KMS-11 (cell line): ENCODE measurements around the gene FLNB.

Experiments used
- H2AFZ ChIP-seq: fragments of 200-600 bp; sonication (generic); 2 replicates; pipeline ENCODE4 v1.6.1; 2016; ENCODE audit warnings: antibody characterized with exemption, mixed run types, low read depth
- H3K27ac ChIP-seq: fragments of 200-600 bp; sonication (generic); 2 replicates; pipeline ENCODE4 v1.6.1; 2016; ENCODE audit warnings: mild to moderate bottlenecking, mixed run types
- H3K27me3 ChIP-seq: fragments of 200-600 bp; sonication (generic); 2 replicates; pipeline ENCODE4 v1.6.1; 2017; ENCODE audit warnings: mild to moderate bottlenecking, low read depth, mixed run types, moderate library complexity; ENCODE audit not compliant: insufficient read depth
- H3K36me3 ChIP-seq: fragments of 200-600 bp; sonication (generic); 2 replicates; pipeline ENCODE4 v1.6.1; 2017; ENCODE audit warnings: mild to moderate bottlenecking, mixed run types; ENCODE audit not compliant: insufficient read depth
- H3K4me1 ChIP-seq: fragments of 200-600 bp; sonication (generic); 2 replicates; pipeline ENCODE4 v1.6.1; 2016; ENCODE audit warnings: mild to moderate bottlenecking, low read depth, mixed run types; ENCODE audit not compliant: poor library complexity, severe bottlenecking
- H3K4me2 ChIP-seq: fragments of 200-600 bp; sonication (generic); 2 replicates; pipeline ENCODE4 v1.7.0; 2016; ENCODE audit warnings: mild to moderate bottlenecking, mixed run types
- H3K4me3 ChIP-seq: fragments of 200-600 bp; sonication (generic); IDR thresholded peaks from 2 replicates; pipeline ENCODE4 v1.6.1; 2017; ENCODE audit warnings: low read depth, low read length, mixed read lengths; ENCODE audit not compliant: insufficient read depth
- H3K79me2 ChIP-seq: fragments of 200-600 bp; sonication (generic); 2 replicates; pipeline ENCODE4 v1.6.1; 2016; ENCODE audit warnings: low read depth, mixed run types; ENCODE audit not compliant: insufficient read depth
- H3K9ac ChIP-seq: fragments of 200-600 bp; sonication (generic); 2 replicates; pipeline ENCODE4 v1.6.1; 2016; ENCODE audit warnings: mild to moderate bottlenecking, mixed run types
- H4K20me1 ChIP-seq: fragments of 200-600 bp; sonication (generic); 2 replicates; pipeline ENCODE4 v1.6.1; 2016; ENCODE audit warnings: mild to moderate bottlenecking, mixed run types; ENCODE audit not compliant: insufficient read depth
- CTCF ChIP-seq: fragments of 200-600 bp; sonication (generic); conservative IDR thresholded peaks from 2 replicates; pipeline ENCODE4 v1.6.1; 2017; ENCODE audit warnings: low read depth, mild to moderate bottlenecking, antibody characterized with exemption, low read length, moderate library complexity, mixed read lengths

Gene FLNB

GRCh38 chr3:58132850-58133249 is 124.6 kb downstream of the FLNB start:
- Histone ChIP-seq H4K20me1 (no peaks in the 10 kb centered on the region), H3K36me3 (no peaks in the 10 kb centered on the region), H2AFZ (no peak overlapping the region), H3K4me1 (no peaks in the 10 kb centered on the region), H3K4me2 (no peak overlapping the region), H3K4me3 (no peak overlapping the region), H3K27me3 (no peaks in the 10 kb centered on the region), H3K79me2 (no peaks in the 10 kb centered on the region), H3K27ac (no peak overlapping the region), H3K9ac (no peak overlapping the region)
- TF ChIP-seq CTCF, result no peak

GRCh38 chr3:58134468-58134867 is 126.2 kb downstream of the FLNB start:
- no peak overlapping the region for H3K27ac ChIP-seq
- H3K4me3 ChIP-seq, result no peak overlapping the region
- H2AFZ ChIP-seq, result no peak overlapping the region
- H3K4me1 ChIP-seq, result no peaks in the 10 kb centered on the region
- no peak overlapping the region for H3K9ac ChIP-seq
- no peaks in the 10 kb centered on the region for H4K20me1 ChIP-seq
- no peaks in the 10 kb centered on the region for H3K27me3 ChIP-seq
- TF ChIP-seq CTCF, result no peak
- H3K36me3 ChIP-seq, result no peaks in the 10 kb centered on the region
- no peak overlapping the region for H3K4me2 ChIP-seq
- no peaks in the 10 kb centered on the region for H3K79me2 ChIP-seq

GRCh38 chr3:58135712-58136543 is 127.7 kb downstream of the FLNB start:
- Histone ChIP-seq H3K9ac (no peak overlapping the region), H3K36me3 (no peaks in the 10 kb centered on the region), H3K4me1 (no peaks in the 10 kb centered on the region), H3K79me2 (no peaks in the 10 kb centered on the region), H4K20me1 (no peaks in the 10 kb centered on the region), H3K4me2 (no peak overlapping the region), H3K4me3 (no peak overlapping the region), H3K27me3 (no peaks in the 10 kb centered on the region), H3K27ac (no peak overlapping the region), H2AFZ (no peak overlapping the region)
- TF ChIP-seq CTCF, result peak; percentile 49

GRCh38 chr3:58137306-58137705 is 129.1 kb downstream of the FLNB start:
- Histone ChIP-seq H4K20me1 (no peaks in the 10 kb centered on the region), H3K4me3 (no peak overlapping the region), H3K36me3 (no peaks in the 10 kb centered on the region), H3K27ac (no peak overlapping the region), H3K79me2 (no peaks in the 10 kb centered on the region), H2AFZ (no peak overlapping the region), H3K4me2 (no peak overlapping the region), H3K9ac (no peak overlapping the region), H3K4me1 (no peaks in the 10 kb centered on the region), H3K27me3 (no peaks in the 10 kb centered on the region)
- no peak for TF ChIP-seq CTCF
